T-helper 9 cell (primary cell): ENCODE measurements around the gene KIF4B.
"Not testable (repeated sequence)": the region's sequence is repeated elsewhere in the genome, so short reads cannot be mapped to it uniquely, and the experiment has no call there.

Experiments used
- DNase-seq: peaks from one replicate; pipeline ENCODE4 v3.0.0-alpha.2; 2020
- total RNA-seq, 2 donors: gene quantifications; one replicate each; lab custom pipeline; 2026; lab: John Stamatoyannopoulos, UW

Gene KIF4B
- 0 to 0.07 reads per million in 2 donors for total RNA-seq

GRCh38 chr5:155013526-155013925 is at the start of gene KIF4B:
KIF4B (plus strand) TSS chr5:155013755; CDS start chr5:155013860, 105 bp downstream.
- DNase-seq, result no peak

GRCh38 chr5:154966081-154966841 is 47.3 kb upstream of the KIF4B start:
- no peak for DNase-seq

DNA sequence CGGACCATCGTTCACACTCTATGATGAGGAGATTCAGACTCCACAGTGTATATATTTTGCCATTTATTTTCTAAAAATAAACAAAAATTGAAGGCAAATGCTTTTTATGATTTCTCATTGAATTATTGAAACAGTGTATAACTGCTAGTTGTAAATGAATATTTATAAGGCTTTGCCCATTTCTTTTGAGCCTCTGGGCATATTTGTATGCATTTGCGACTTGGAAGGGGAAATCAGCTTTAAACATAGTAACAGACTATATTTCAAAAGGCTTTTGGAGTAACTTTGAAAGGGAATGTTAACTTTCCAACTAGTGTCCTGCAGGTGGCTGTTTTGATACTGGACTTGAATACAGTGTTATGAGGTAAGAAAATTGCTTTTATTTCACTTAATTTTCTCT is 46.7 kb upstream of the KIF4B start:
- DNase-seq, result no peak

DNA sequence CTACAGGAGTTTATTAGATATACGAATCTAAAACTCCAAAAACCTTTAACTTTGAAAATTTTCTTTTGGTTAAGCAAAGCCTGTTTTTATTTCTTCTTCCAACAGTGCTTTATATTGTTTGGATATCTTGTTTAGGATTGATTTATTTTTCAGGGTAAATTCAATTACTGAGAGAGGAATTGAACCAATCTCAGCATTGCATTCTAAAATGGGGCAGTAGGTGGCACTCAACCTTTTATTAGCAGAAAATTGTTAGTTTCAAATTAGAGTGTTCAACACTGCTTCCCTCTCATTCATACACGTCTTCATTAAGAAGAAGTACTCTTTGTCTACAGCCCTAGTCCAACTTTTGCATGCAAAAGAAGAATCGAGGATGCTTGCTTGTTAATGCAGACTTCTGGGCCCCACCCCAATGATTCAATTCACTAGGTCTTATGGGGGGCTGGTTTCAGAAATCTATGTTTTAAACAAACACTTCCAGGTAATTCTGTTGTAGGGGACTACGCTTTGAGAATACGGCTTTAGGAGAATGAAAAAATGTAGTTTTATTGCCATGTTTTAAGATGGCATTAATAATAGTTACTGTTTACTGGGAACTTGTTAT is 46.0 kb upstream of the KIF4B start:
- DNase-seq, result no peak

- no peak for DNase-seq
Observed at GRCh38 chr5:154968953-154969352, 44.6 kb upstream of the KIF4B start.

GRCh38 chr5:154970759-154971158 is 42.8 kb upstream of the KIF4B start:
- no peak for DNase-seq

DNA sequence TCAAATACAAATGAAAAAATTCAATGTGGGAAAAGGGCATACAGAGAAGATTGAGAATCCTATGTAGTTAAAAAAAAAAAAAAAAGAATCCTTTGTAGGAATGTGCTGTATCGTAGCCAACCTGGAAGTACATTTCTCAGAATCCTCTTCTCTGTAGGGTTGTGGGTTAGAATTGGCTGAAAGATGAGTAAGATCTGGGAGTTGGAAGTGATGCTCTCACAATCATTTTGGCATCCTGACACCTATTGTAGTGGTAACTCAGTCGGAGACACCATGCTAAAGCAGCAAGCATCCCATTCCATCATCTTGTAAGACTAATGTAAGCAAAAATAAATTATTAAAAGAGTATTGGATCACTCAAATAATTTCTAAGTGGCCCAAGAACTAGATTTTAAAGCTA is 42.1 kb upstream of the KIF4B start:
- no peak for DNase-seq

DNA sequence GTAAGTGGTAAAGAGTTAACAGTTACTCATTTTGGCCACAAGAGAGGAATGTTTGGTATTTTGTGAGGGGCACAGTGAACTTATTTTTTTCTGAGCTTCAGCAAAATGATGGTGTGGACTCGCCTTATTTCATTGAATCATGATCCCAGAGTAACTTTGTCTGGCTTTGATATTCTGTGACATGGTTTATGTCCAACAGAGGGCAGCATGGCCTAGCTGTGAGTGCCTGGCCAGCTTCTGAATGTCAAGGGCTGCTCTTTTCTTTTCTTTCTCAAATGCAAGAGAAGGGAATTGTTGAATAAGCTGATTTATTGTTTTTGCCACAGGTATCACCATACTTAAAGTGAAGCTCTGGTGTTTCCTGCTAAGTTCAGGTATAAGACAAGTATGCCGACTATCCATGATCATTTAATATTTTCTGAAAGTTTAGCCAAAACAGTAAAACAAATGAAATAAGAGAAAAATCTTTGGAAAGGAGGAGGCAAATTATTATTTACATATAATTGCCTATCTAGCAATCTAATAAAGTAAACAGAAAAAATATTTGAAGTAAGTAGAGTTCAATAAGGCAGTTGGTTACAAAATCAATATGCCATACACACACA is 41.0 kb upstream of the KIF4B start:
- no peak for DNase-seq

GRCh38 chr5:154976082-154976481 is 37.5 kb upstream of the KIF4B start:
- DNase-seq, result not testable (repeated sequence)

DNA sequence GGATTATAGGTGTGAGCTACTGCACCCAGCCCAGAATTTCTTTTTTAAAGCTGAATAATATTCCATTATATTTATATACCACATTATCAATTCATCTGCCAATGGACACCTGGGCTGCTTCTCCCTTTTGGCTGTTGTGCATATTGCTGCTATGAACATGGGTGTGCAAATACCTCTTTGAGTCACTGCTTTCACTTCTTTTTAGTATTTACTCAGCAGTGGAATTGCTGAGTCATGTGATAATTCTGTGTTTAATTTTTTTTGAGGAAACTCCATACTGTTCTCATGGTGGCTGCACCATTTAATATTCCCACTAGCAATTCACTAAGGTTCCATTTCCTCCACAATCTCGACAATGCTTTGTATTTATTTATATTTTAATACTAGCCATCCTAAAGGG is 36.1 kb upstream of the KIF4B start:
- DNase-seq, result no peak

- not testable (repeated sequence) for DNase-seq
Observed at GRCh38 chr5:154978294-154978693, 35.3 kb upstream of the KIF4B start.

DNA sequence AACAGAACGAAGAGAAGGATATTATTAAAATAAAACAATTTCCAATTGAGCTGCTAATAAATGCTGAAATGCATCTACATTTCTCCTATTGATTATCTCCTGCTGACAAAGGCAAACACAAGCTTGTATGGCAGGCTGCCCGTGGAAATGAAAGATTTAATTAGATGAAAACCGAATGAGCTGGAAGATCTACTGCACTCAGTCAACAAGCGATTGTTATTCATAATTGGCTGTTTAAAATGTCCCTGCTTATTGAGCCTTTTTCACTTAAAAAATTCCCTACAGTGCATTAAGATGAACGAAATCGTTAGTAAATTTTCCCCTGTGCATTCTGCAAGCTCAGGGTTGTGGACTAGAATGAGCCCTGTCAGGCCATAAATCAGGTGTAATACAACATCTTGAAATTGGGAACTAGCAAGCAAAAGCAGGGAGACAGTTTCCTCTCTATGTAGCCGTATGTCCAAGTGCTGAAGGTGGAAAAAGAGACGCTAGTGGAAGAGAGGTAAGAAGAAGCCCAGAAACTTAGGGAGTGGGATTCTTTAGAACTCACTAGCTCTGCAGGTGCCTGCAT is 28.5 kb upstream of the KIF4B start:
- no peak for DNase-seq

- DNase-seq, result no peak
Observed at GRCh38 chr5:154986151-154986550, 27.4 kb upstream of the KIF4B start.

DNA sequence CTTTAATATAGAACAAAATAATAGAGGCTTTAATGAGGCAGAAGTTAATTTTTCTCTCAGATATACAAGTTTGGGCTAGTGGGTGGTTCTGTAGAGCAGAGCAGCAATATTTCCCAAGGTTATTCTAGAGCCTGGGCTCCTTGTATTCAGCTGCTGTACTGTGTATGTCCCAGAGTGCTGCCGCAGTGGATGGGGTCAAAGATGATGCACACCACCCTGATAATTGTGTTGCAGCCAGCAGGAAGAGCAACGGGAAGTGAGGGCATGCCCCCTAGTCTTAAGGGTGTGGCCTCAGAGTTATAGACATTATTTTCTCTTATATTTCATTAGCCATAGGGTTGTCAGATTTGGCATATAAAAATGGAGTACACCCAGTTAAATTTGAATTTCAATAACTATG is 23.9 kb upstream of the KIF4B start:
- DNase-seq, result no peak

GRCh38 chr5:154993461-154993860 is 20.1 kb upstream of the KIF4B start:
- DNase-seq, result no peak

GRCh38 chr5:154995679-154996078 is 17.9 kb upstream of the KIF4B start:
- no peak for DNase-seq

DNA sequence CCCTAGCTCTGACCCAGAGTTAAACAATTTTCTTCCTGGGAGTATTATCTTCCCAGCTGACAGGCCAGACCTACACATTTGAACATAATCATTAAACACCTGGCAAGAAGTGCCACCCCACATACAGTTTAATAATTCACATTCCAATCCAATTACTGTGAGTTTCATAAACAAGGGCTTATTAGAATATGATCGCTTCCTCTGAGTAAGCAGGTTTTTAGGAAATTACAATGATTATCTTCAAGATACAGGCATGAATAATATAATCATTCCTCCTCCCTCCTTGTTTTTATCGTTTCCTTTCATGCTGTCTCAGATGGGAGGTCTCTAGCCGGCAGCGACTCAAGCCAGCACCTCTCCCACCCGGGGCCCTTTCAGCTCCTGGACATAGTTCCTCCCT is 15.8 kb upstream of the KIF4B start:
- DNase-seq, result no peak

DNA sequence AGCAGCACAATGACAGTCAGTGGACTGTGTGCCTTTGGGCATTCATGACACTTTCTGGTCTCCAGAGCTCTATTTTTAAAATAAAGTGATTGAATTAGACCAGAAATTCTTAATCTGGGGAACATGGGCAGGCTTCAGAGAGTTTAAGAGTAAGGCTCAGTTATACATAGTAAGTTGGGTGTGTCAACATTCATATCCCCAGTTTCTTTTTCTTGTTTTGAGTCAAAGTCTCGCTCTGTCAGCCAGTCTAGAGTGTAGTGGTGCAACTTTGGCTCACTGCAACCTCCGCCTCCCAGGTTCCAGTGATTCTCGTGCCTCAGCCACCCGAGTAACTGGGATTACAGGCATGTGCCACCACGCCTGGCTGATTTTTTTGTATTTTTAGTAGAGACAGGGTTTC is 13.7 kb upstream of the KIF4B start:
- DNase-seq, result no peak

GRCh38 chr5:155001523-155001922 is 12.0 kb upstream of the KIF4B start:
- DNase-seq, result no peak

DNA sequence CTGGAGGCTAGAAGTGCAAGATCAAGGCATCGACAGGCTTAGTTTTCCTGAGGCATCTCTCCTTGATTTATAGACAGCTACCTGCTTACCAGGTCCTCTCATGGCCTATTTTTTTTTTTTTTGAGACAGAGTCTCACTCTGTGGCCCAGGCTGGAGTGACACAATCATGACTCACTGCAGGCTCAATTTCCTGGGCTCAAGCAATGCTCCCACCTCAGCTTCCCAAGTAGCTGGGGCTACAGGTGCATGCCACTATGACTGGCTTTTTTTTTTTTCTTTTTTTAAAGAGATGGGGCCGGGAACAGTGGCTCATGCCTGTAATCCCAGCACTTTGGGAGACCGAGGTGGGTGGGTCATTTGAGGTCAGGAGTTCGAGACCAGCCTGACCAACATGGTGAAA is 10.8 kb upstream of the KIF4B start:
- DNase-seq, result not testable (repeated sequence)

DNA sequence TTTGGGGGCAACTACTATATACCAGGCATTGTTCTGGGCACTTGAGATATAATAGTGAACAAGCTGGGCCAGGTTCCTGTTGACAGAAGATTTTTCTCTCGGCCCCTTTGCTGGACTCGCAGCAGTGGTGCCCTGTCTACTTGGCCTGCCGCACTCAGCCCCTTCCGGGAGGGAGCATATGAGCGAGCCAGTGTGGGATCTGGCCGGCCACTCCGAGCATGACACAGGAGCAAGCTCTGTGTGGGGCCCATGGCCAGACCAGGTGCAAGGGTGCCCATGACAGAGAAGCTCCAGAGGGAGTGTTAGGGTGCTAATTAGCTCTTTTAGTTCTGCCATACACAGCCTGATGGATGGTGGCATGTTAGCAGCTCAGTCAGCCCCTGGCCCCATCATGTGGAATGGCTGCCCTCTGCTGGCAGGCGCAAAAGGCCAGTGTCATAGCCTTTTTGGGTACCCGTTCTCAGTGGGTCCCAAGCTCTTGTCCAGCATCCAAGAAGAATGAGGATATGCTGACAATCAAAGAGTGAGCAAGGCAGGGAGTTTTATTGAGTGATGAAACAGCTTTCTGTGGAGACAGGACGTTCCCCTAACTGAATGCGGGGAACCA is 9.3 kb upstream of the KIF4B start:
- DNase-seq, result no peak

DNA sequence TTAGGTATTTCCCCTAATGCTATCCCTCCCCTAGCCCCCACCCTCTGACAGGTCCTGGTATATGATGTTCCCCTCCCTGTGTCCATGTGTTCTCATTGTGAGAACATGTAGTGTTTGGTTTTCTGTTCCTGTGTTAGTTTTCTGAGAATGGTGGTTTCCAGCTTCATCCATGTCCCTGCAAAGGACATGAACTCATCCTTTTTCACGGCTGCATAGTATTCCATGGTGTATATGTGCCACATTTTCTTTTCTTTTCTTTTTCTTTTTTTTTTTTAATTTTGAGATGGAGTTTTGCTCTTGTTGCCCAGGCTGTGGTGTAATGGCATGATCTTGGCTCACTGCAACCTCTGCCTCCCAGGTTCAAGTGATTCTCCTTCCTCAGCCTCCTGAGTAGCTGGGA is 7.3 kb upstream of the KIF4B start:
- DNase-seq, result not testable (repeated sequence)

DNA sequence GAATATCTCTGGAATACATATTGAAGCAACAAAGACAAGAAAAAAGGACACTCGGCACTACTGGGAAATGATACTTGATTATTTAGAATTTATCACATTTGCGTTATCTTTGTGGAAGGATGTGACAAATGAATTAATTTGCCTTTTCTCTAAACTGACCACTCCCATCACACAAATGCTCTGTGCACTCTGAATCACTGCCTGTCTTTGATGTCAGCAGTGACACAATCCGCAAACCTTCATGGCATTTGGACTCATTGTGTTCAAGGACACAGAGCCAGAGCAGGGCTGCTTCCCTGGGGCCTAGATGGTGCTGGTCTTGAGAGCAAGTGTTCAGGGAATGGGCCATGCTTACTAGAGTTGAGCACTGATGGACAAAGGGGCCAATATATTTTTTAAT is 4.9 kb upstream of the KIF4B start:
- no peak for DNase-seq
